B cell (primary cell): ENCODE results near the gene CYGB.

Source experiments
- CTCF ChIP-seq: fragments of 200-600 bp; IDR thresholded peaks from one replicate; pipeline ENCODE4 v1.8.0; 2022; ENCODE audit warnings: antibody characterized with exemption, mild to moderate bottlenecking
- EZH2 ChIP-seq: IDR thresholded peaks from 2 replicates; pipeline ENCODE4 v1.6.1; 2012; ENCODE audit warnings: borderline replicate concordance, low read depth, mild to moderate bottlenecking, moderate library complexity, low read length; ENCODE audit not compliant: insufficient read depth, poor library complexity, severe bottlenecking

- no peak for TF ChIP-seq CTCF
- no peak for TF ChIP-seq EZH2
These were observed 810 bp downstream of the CYGB start for GRCh38 chr17:76536511-76537287.
